Measurements from ENCODE around the gene PCSK6. TPM values are rescaled to one million over a fixed set of nuclear protein-coding genes. Genes with fewer than 3 reads are reported as not detected.

PCSK6 gene
- total RNA-seq, 1 experiment from 2014 or later = 69.5 TPM

DNA sequence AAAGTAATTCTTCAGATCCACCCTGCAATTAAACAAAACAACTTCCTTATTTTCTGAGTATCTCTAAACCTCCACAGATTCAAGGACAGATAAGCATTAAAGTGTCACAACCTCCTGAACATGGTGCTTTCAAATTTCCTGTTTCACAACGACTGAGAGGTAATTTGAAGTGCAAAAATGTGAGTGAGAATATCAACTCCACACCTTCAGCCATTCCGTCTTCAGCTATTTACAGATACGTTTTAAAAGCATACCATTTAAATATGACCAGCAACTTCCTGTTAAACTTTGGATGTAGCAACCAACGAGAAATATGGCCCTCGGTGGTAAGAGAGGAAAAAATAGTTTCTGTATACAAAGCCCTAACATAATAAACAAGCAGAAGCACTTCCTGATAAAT lies 32.1 kb upstream of the PCSK6 start:
- Histone ChIP-seq H3K9me3 (peaks cover 18% of the 10 kb centered on the region), H3K4me1 (no peaks in the 10 kb centered on the region), H3K4me3 (ENCODE audit: low read depth, low read length) (no peak overlapping the region), H3K27me3 (replicated peaks; ENCODE audit: control insufficient read depth, insufficient read depth, low read length) (no peaks in the 10 kb centered on the region), H3K36me3 (ENCODE audit: control insufficient read depth, insufficient read depth, low read length) (no peaks in the 10 kb centered on the region)
- ChIA-PET POLR2A (no interaction called here), CTCF (no interaction called here)
- no peak overlapping the region for H3K27ac Mint-ChIP-seq (ENCODE audit: unreplicated experiment)
- H3K27me3 Mint-ChIP-seq (ENCODE audit: insufficient read depth, unreplicated experiment) = peaks cover 6% of the 10 kb centered on the region
- no peak for DNase-seq
- TF ChIP-seq CTCF (IDR thresholded peaks at IDR 0.05; ENCODE audit: insufficient read depth in 1 of 2, low read depth in 1 of 2, low read length in 1 of 2, severe bottlenecking in 1 of 2, unreplicated experiment in 1 of 2) = no peak
- no TSS peak for BruUV-seq (replicated peaks)
- H3K4me3 Mint-ChIP-seq (ENCODE audit: unreplicated experiment) = no peak overlapping the region
- peaks cover 30% of the 10 kb centered on the region for H3K9me3 Mint-ChIP-seq (ENCODE audit: unreplicated experiment)
- H3K36me3 Mint-ChIP-seq (ENCODE audit: insufficient read depth, unreplicated experiment) = no peaks in the 10 kb centered on the region
- intact Hi-C loops (cut with micrococcal nuclease; ENCODE audit: unreplicated experiment) = no loop called here
- H3K4me1 Mint-ChIP-seq (ENCODE audit: low read depth, unreplicated experiment) = no peaks in the 10 kb centered on the region

GRCh38 chr15:101521069-101521468 lies 31.6 kb upstream of the PCSK6 start:
- POLR2A ChIA-PET = no interaction called here

GRCh38 chr15:101520395-101520794 lies 30.9 kb upstream of the PCSK6 start:
- Histone ChIP-seq H3K4me1 (no peaks in the 10 kb centered on the region), H3K9me3 (peaks cover 25% of the 10 kb centered on the region), H3K4me3 (ENCODE audit: low read depth, low read length) (no peak overlapping the region), H3K27me3 (replicated peaks; ENCODE audit: control insufficient read depth, insufficient read depth, low read length) (no peaks in the 10 kb centered on the region), H3K36me3 (ENCODE audit: control insufficient read depth, insufficient read depth, low read length) (no peaks in the 10 kb centered on the region)
- no peak for DNase-seq
- H3K9me3 Mint-ChIP-seq (ENCODE audit: unreplicated experiment) = peaks cover 42% of the 10 kb centered on the region
- intact Hi-C loops (cut with micrococcal nuclease; ENCODE audit: unreplicated experiment) = no loop called here
- no peaks in the 10 kb centered on the region for H3K4me1 Mint-ChIP-seq (ENCODE audit: low read depth, unreplicated experiment)
- no peak overlapping the region for H3K4me3 Mint-ChIP-seq (ENCODE audit: unreplicated experiment)
- no peak for TF ChIP-seq CTCF (IDR thresholded peaks at IDR 0.05; ENCODE audit: insufficient read depth in 1 of 2, low read depth in 1 of 2, low read length in 1 of 2, severe bottlenecking in 1 of 2, unreplicated experiment in 1 of 2)
- no TSS peak for BruUV-seq (replicated peaks)
- POLR2A ChIA-PET = no interaction called here
- H3K36me3 Mint-ChIP-seq (ENCODE audit: insufficient read depth, unreplicated experiment) = no peaks in the 10 kb centered on the region
- H3K27ac Mint-ChIP-seq (ENCODE audit: unreplicated experiment) = no peak overlapping the region
- H3K27me3 Mint-ChIP-seq (ENCODE audit: insufficient read depth, unreplicated experiment) = peaks cover 6% of the 10 kb centered on the region
- CTCF ChIA-PET = no interaction called here

More at GRCh38 chr15:101521069-101521468, 31.6 kb upstream of the PCSK6 start:
- Mint-ChIP-seq H3K27me3 (ENCODE audit: insufficient read depth, unreplicated experiment) (peaks cover 6% of the 10 kb centered on the region), H3K27ac (ENCODE audit: unreplicated experiment) (no peak overlapping the region), H3K9me3 (ENCODE audit: unreplicated experiment) (peaks cover 35% of the 10 kb centered on the region), H3K4me1 (ENCODE audit: low read depth, unreplicated experiment) (no peaks in the 10 kb centered on the region), H3K4me3 (ENCODE audit: unreplicated experiment) (no peak overlapping the region), H3K36me3 (ENCODE audit: insufficient read depth, unreplicated experiment) (no peaks in the 10 kb centered on the region)
- DNase-seq = no peak
- no TSS peak for BruUV-seq (replicated peaks)
- Histone ChIP-seq H3K4me3 (ENCODE audit: low read depth, low read length) (no peak overlapping the region), H3K9me3 (peaks cover 20% of the 10 kb centered on the region), H3K36me3 (ENCODE audit: control insufficient read depth, insufficient read depth, low read length) (no peaks in the 10 kb centered on the region), H3K4me1 (no peaks in the 10 kb centered on the region), H3K27me3 (replicated peaks; ENCODE audit: control insufficient read depth, insufficient read depth, low read length) (no peaks in the 10 kb centered on the region)
- CTCF ChIA-PET = no interaction called here
- TF ChIP-seq CTCF (IDR thresholded peaks at IDR 0.05; ENCODE audit: insufficient read depth in 1 of 2, low read depth in 1 of 2, low read length in 1 of 2, severe bottlenecking in 1 of 2, unreplicated experiment in 1 of 2) = no peak
- intact Hi-C loops (cut with micrococcal nuclease; ENCODE audit: unreplicated experiment) = no loop called here

Data from Caco-2 (cell line).